Gastroesophageal sphincter (tissue), 3 donors: Measurements from ENCODE around the gene ANKRA2.

ENCODE experiments used
- EP300 ChIP-seq: sonication (generic); formaldehyde crosslinking; IDR thresholded peaks from one replicate; pipeline ENCODE4 v1.6.1; 2017; ENCODE audit warnings: antibody characterized with exemption, mild to moderate bottlenecking
- POLR2A ChIP-seq, 2 donors: fragments of 450-650 bp; IDR thresholded peaks; one replicate each; pipeline ENCODE4 v1.6.1; 2017; ENCODE audit warnings: antibody characterized with exemption in 2 of 2, mild to moderate bottlenecking in 2 of 2, moderate library complexity in 1 of 2
- POLR2AphosphoS5 ChIP-seq: sonication (generic); formaldehyde crosslinking; IDR thresholded peaks from one replicate; pipeline ENCODE4 v1.6.1; 2017; ENCODE audit warnings: antibody characterized with exemption
- TF ChIP-seq, protein P1 (sequence below), 4 experiments: fragments of 200-600 bp in 2 of 4; fragments of 450-650 bp in 2 of 4; sonication (generic) in 1 of 4; IDR thresholded peaks; one replicate each; pipeline ENCODE4 v1.5.1; 2017 to 2019; ENCODE audit warnings: antibody characterized with exemption in 4 of 4, mild to moderate bottlenecking in 2 of 4, moderate library complexity in 2 of 4

DNA sequence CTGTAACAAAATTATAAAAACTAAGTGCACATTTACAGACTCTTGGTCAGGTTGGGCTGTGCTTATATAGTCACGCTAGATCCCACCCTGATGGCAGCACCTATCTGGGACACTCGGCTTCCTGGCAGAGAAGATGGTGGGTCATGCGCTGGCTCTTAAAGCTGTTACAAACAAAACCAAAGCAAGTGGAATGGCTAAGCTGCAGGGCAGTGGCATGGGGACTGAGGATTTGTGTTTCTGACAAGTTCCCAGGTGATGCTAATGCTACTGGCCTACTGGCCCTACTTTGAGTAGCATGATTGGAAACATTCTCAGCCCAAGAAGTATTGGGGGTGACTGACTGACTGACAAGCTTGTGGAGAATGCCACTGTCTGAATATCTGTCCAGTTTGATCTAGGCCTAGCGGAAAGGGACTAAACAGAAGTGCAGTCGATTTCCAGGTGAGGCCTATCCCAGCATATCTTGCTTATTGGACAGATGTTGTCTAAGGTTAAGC is 58.9 kb downstream of the ANKRA2 start:
- TF ChIP-seq POLR2AphosphoS5 (no peak), EP300 (no peak), POLR2A (IDR thresholded peaks at IDR 0.05) (no peak)
- TF ChIP-seq, protein P1, sequence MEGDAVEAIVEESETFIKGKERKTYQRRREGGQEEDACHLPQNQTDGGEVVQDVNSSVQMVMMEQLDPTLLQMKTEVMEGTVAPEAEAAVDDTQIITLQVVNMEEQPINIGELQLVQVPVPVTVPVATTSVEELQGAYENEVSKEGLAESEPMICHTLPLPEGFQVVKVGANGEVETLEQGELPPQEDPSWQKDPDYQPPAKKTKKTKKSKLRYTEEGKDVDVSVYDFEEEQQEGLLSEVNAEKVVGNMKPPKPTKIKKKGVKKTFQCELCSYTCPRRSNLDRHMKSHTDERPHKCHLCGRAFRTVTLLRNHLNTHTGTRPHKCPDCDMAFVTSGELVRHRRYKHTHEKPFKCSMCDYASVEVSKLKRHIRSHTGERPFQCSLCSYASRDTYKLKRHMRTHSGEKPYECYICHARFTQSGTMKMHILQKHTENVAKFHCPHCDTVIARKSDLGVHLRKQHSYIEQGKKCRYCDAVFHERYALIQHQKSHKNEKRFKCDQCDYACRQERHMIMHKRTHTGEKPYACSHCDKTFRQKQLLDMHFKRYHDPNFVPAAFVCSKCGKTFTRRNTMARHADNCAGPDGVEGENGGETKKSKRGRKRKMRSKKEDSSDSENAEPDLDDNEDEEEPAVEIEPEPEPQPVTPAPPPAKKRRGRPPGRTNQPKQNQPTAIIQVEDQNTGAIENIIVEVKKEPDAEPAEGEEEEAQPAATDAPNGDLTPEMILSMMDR (IDR thresholded peaks at IDR 0.05) = no peak
